Left colon (tissue), 2 donors: ENCODE measurements around the gene AVPR1B. TPM values are rescaled to one million over a fixed set of nuclear protein-coding genes. Genes with fewer than 3 reads are reported as not detected.

Experiments
- ATAC-seq: fragments of 200-7000 bp; cut with Tn5 transposase; one replicate; pipeline ENCODE4 v1.9.1; 2020; ENCODE audit warnings: mild to moderate bottlenecking, moderate library complexity
- DNase-seq, 2 donors: peaks; one replicate each; pipeline ENCODE4 v3.0.0-alpha.2; 2020
- intact Hi-C, 2 donors: fragments of 100-400 bp; cut with DNase I in 1 of 2; cut with micrococcal nuclease in 1 of 2; formaldehyde crosslinking; loops; one replicate each; pipeline versions ENCODE4 v1.11.2 to v1.14.0; 2022; cut with DNase I, micrococcal nuclease
- long read RNA-seq: library from polyadenylated mRNA; unstranded; transcript quantifications from one replicate; pipeline ENCODE4 v2.0.0, GENCODE V29; 2021
- total RNA-seq, 2 donors: library from RNA; stranded (reverse); fragmentation: NEBNext Ultra II Directional; extraction: Animal tissue kit (Norgen Biotek cat#: 25700); gene quantifications; one replicate each; pipeline ENCODE4 v1.2.1, GENCODE V29; 2021
- donor health status: DM: no; HTN: no; CAD: no.
- donor health status: DM: yes; HTN: yes; CAD: no.

The AVPR1B gene
- total RNA-seq: under 1 TPM; 0.61 to 0.89 TPM
- long read RNA-seq: 0 reads

GRCh38 chr1:206117151-206117948 lies at the start of gene AVPR1B:
AVPR1B (minus strand) TSS chr1:206117388; CDS start chr1:206116890, 498 bp downstream.
- DNase-seq: peak in 1 of 2 donors; percentile 48
- ATAC-seq: peak; percentile 77
- intact Hi-C loops: no loop called here

- ATAC-seq (no peak), DNase-seq (no peak)
- intact Hi-C loops: no loop called here
Measured at GRCh38 chr1:206145771-206146290, 28.6 kb upstream of the AVPR1B start.

DNA sequence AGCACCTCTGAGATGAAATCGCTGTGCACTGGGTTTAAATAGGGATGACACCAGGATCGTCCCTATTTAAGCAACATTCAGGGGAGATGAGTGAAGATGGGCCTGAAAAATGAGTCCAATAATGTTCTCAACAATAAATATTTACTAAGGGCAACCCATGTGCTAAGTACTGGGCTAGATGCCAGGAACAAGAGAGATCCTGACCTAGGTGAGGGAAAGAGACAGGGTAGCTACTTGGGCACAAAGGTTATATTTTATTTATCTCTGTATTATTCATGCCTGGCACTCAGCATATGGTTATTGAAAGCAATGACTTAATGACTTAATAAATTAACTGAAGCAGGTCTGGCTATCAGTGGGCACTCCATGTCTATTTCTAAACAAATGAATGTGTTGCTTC lies 27.4 kb upstream of the AVPR1B start:
- DNase-seq (no peak), ATAC-seq (no peak)
- intact Hi-C loops: no loop called here

DNA sequence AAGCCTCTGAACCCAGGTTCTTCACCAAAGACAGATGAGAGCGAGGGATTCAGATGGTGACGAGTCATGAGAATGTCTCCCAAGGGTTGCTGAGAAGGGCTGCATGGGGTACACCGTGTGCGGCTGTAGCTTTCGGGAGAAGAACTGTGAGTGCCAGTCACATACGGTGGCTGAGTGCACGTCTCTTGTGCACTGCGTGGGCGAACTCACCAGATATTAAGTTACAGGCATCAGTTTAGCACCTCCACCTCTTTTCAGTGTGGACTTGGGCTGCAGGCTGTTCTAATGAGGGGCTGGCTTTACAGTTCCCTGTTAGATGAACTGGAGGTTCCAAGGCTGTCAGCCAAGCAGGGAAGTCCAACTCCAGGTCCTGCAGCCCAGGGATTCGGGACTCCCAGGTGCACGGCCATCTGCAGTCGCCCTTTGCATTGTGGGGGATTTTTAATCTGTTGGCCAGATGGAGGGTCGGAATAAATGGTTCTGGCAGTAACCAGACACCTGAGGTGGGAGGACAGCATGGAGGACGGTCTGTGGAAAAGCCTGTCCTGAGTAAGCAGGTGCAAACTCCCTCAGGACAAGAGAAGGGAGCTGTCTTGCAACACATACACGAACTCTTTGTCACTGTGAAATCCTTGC lies 26.5 kb upstream of the AVPR1B start:
- DNase-seq: no peak
- ATAC-seq: no peak
- intact Hi-C loops: no loop called here

- intact Hi-C loops: no loop called here
- DNase-seq (no peak), ATAC-seq (no peak)
Measured at GRCh38 chr1:206142770-206143169, 25.6 kb upstream of the AVPR1B start.

- no peak for ATAC-seq
- intact Hi-C loops: no loop called here
- DNase-seq: no peak
Measured at GRCh38 chr1:206142011-206142410, 24.8 kb upstream of the AVPR1B start.

GRCh38 chr1:206136241-206136640 lies 19.1 kb upstream of the AVPR1B start:
- intact Hi-C loops: no loop called here
- no peak for DNase-seq
- ATAC-seq: no peak

- intact Hi-C loops: no loop called here
- DNase-seq (no peak), ATAC-seq (no peak)
Measured at GRCh38 chr1:206135248-206135647, 18.1 kb upstream of the AVPR1B start.

DNA sequence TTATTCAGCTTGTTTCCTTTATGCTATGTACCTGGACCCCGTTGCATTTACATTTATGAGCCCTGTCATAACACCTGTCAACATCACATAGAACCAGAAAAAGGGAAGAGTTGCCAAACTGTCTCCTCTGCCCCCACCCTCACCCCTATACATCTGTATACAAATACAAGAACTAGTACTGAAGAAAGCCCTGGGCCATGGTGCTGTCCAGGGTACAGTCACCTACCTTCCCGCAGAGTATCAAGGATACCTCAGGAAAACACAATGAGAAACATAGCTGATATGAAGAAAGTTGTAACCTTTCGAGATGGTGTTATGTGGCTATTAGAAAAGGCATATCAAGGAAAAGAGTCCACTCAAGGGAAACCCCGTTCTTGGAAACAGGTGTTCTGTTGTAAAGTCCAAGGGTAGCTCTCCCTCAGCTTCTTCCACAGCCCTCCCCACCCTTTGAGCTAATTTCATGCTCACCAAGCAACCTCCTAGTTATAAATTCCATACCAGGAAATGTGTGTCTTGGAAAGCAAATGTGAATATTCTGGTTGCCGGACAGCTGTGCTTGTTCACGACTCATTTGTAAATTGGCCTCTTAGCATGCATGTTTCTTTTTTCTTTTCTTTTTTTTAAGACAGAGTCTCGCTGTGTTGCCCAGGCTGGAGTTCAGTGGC lies 16.7 kb upstream of the AVPR1B start:
- ATAC-seq (peak; percentile 95), DNase-seq (no peak)
- intact Hi-C loops: no loop called here

DNA sequence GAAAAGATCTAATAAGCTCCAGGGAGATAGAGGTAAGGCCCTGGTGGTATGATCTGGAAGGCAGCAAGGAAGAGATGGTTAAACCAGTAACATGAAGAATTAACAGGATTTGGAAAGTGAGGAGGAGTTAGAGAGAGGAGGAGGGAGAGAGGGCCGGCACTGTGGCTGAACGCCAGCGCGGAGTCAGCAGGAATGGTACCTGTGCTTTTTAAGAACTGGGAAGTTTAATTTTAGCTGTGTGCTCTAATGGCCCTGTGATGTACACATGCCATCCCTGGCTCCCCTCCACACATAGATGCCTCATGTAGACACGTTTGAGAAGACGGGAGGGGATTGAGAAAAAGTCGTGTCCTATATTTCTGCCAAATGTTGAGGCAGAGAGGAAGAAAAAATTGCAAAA lies 13.8 kb upstream of the AVPR1B start:
- DNase-seq (no peak), ATAC-seq (no peak)
- intact Hi-C loops: no loop called here

- intact Hi-C loops: no loop called here
- ATAC-seq (no peak), DNase-seq (no peak)
Measured at GRCh38 chr1:206128196-206128595, 11.0 kb upstream of the AVPR1B start.

- no peak for DNase-seq
- intact Hi-C loops: no loop called here
- ATAC-seq: no peak
Measured at GRCh38 chr1:206127336-206127735, 10.1 kb upstream of the AVPR1B start.

DNA sequence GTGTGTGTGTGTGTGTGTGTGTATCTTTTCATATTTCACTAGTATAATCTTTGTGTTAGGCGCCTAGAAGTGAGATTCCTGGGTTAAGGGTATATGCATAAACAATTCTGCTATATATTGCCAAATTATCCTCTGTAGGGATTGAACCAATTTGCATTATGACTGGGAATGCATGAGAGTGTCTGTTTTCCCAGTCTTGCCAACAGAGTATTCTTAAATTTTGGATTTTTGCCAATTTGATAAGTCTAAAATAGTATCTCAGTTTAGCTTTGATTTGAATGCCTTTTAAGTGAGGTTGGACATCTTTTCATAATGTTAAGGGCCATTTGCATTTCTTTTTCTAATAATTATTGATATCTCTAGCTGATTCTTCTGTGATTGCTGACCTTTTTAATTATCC lies 8.2 kb upstream of the AVPR1B start:
- intact Hi-C loops: no loop called here
- DNase-seq (no peak), ATAC-seq (no peak)

- DNase-seq (no peak), ATAC-seq (no peak)
- intact Hi-C loops: no loop called here
Measured at GRCh38 chr1:206122686-206123085, 5.5 kb upstream of the AVPR1B start.

DNA sequence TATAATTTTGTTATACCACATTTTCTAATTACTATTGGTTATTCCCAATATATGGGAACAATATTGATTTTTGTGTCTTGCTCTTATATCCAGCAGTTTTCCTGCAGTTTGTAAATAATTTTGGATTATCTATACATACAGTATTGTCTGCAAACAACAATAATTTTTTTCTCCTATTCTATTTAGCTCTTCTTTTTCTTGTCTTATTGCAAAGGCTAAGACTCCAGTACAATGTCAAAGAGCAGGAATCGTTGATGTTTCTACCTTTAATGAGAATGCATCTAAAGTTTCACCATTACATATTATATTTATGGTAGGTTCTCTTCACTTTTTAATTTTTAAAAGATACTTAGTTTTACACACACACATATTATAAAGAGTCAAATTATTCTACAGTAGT lies 4.1 kb upstream of the AVPR1B start:
- no peak for ATAC-seq
- no peak for DNase-seq
- intact Hi-C loops: no loop called here

DNA sequence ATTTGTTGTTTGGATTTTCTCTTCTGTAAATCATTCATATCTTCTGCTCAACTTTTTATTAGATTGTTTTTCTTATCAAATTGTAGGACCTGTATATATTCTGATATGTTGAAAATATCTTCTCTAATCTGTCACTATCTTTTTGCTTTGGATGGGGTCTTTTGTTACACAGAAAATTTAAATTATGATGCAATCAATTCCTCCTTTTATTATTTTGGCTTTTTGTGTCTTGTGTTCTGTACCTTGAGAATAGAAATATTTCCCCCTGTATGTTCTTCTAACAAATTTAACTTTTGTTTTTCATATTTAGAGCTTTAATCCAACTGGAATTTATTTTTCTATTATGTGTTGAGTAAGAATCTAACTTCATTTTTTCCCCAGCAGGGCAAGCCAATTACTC lies 3.2 kb upstream of the AVPR1B start:
- ATAC-seq (no peak), DNase-seq (no peak)
- intact Hi-C loops: no loop called here

GRCh38 chr1:206116873-206117150 lies 376 bp downstream of the AVPR1B start:
- ATAC-seq (no peak), DNase-seq (no peak)
- intact Hi-C loops: no loop called here

GRCh38 chr1:206116191-206116872 lies 856 bp downstream of the AVPR1B start:
- ATAC-seq: no peak
- intact Hi-C loops: no loop called here
- DNase-seq: no peak

GRCh38 chr1:206115791-206116190 lies 1.4 kb downstream of the AVPR1B start:
- no peak for DNase-seq
- intact Hi-C loops: no loop called here
- ATAC-seq: no peak
